Choroid plexus epithelial cell (primary cell): ENCODE measurements around the gene EPYC.

Experiments
- DNase-seq: peaks from one replicate; pipeline ENCODE4 v3.0.0-alpha.2; 2010; ENCODE audit warnings: low read depth
- H3K4me3 ChIP-seq: 2 replicates; pipeline ENCODE4 v1.5.1; 2011; ENCODE audit warnings: low read depth, mild to moderate bottlenecking, control low read depth, low read length, moderate library complexity
- TF ChIP-seq, protein P1 (sequence below): conservative IDR thresholded peaks from 2 replicates; pipeline ENCODE4 v1.5.1; 2011; ENCODE audit warnings: low read depth, mild to moderate bottlenecking, control low read depth, inconsistent platforms, low read length, moderate library complexity

EPYC gene

DNA sequence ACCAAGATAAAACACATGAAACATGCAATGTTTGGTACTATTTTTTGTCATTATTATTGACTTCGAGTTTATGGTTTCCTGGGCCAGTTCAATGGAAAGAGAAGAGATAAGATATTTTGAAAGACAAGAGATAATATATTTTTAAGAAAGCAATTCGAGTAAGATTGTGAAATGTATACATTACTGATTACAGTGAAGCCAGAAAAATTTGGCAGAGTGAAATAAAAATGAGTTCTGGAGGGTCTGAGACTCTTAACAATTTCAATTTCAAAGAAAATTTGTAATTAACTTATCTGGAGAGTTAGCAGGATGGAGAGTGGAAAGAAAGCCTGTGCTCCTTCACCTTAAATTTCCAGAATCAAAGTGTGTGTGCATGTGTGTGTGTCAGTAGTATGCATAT lies 67.1 kb downstream of the EPYC start:
- TF ChIP-seq, protein P1, sequence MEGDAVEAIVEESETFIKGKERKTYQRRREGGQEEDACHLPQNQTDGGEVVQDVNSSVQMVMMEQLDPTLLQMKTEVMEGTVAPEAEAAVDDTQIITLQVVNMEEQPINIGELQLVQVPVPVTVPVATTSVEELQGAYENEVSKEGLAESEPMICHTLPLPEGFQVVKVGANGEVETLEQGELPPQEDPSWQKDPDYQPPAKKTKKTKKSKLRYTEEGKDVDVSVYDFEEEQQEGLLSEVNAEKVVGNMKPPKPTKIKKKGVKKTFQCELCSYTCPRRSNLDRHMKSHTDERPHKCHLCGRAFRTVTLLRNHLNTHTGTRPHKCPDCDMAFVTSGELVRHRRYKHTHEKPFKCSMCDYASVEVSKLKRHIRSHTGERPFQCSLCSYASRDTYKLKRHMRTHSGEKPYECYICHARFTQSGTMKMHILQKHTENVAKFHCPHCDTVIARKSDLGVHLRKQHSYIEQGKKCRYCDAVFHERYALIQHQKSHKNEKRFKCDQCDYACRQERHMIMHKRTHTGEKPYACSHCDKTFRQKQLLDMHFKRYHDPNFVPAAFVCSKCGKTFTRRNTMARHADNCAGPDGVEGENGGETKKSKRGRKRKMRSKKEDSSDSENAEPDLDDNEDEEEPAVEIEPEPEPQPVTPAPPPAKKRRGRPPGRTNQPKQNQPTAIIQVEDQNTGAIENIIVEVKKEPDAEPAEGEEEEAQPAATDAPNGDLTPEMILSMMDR = no peak
- DNase-seq = no peak
- H3K4me3 ChIP-seq = no peak overlapping the region

- TF ChIP-seq, protein P1 = no peak
- no peak overlapping the region for H3K4me3 ChIP-seq
- DNase-seq = no peak
Measured at GRCh38 chr12:90936230-90937005, 68.4 kb downstream of the EPYC start.

- TF ChIP-seq, protein P1 = no peak
Measured at GRCh38 chr12:90925562-90925961, 79.2 kb downstream of the EPYC start.

GRCh38 chr12:90924406-90924805 lies 80.4 kb downstream of the EPYC start:
- no peak overlapping the region for H3K4me3 ChIP-seq
- TF ChIP-seq, protein P1 = no peak
- DNase-seq = no peak

More at GRCh38 chr12:90925562-90925961, 79.2 kb downstream of the EPYC start:
- no peak for DNase-seq
- no peak overlapping the region for H3K4me3 ChIP-seq

- TF ChIP-seq, protein P1 = no peak
Measured at GRCh38 chr12:90922145-90922627, 82.6 kb downstream of the EPYC start.

GRCh38 chr12:90921536-90921935 lies 83.2 kb downstream of the EPYC start:
- H3K4me3 ChIP-seq = no peak overlapping the region
- TF ChIP-seq, protein P1 = no peak
- DNase-seq = no peak

More at GRCh38 chr12:90922145-90922627, 82.6 kb downstream of the EPYC start:
- no peak overlapping the region for H3K4me3 ChIP-seq
- peak; percentile 29 for DNase-seq

- H3K4me3 ChIP-seq = no peak overlapping the region
- TF ChIP-seq, protein P1 = no peak
- DNase-seq = no peak
Measured at GRCh38 chr12:90920222-90920621, 84.5 kb downstream of the EPYC start.
